Activated CD8-positive, alpha-beta T cell treated with anti-CD3 and anti-CD28 coated beads for 36 hours (primary cell): ENCODE data around the gene SLC12A3. TPM values are rescaled to one million over a fixed set of nuclear protein-coding genes. Genes with fewer than 3 reads are reported as not detected.

ENCODE experiments used
- ATAC-seq: fragments of 200-7000 bp; cut with Tn5 transposase; one replicate; pipeline ENCODE4 v1.10.0; 2021; ENCODE audit warnings: mild to moderate bottlenecking, moderate library complexity
- CTCF ChIA-PET: fragments of 350-600 bp; sonication (Branson Sonifier 250); formaldehyde crosslinking; loops from one replicate; lab custom pipeline; 2021; ENCODE audit warnings: antibody characterized with exemption; lab: Charles Lee
- POLR2A ChIA-PET: fragments of 350-600 bp; sonication (Branson Sonifier 250); formaldehyde crosslinking; loops from one replicate; lab custom pipeline; 2021; ENCODE audit warnings: antibody characterized with exemption; lab: Charles Lee
- DNase-seq: peaks from one replicate; pipeline ENCODE4 v3.0.0-alpha.2; 2020
- H3K27ac Mint-ChIP-seq: one replicate; pipeline ENCODE4 v1.8.0; 2021; ENCODE audit warnings: mild to moderate bottlenecking, mixed read lengths
- H3K27me3 Mint-ChIP-seq: one replicate; pipeline ENCODE4 v1.8.0; 2021; ENCODE audit warnings: mixed read lengths
- H3K36me3 Mint-ChIP-seq: one replicate; pipeline ENCODE4 v1.8.0; 2021; ENCODE audit warnings: low read depth, mixed read lengths
- H3K4me1 Mint-ChIP-seq: one replicate; pipeline ENCODE4 v1.8.0; 2021; ENCODE audit warnings: low read depth, mixed read lengths
- H3K4me3 Mint-ChIP-seq: one replicate; pipeline ENCODE4 v1.8.0; 2021; ENCODE audit warnings: mild to moderate bottlenecking, moderate library complexity, mixed read lengths
- H3K9me3 Mint-ChIP-seq: one replicate; pipeline ENCODE4 v1.8.0; 2021; ENCODE audit warnings: mixed read lengths
- CTCF ChIP-seq: fragments of 200-600 bp; IDR thresholded peaks from one replicate; pipeline ENCODE4 v1.8.0; 2022; ENCODE audit warnings: antibody characterized with exemption, mild to moderate bottlenecking
- intact Hi-C: fragments of 100-400 bp; cut with micrococcal nuclease; formaldehyde crosslinking; loops from one replicate; pipeline ENCODE4 v1.10.0; 2022
- total RNA-seq, 2 experiments: library from RNA; stranded (reverse); gene quantifications; one replicate each; pipeline ENCODE4 v1.2.3, GENCODE V29; 2021

SLC12A3 gene
- total RNA-seq, 2 experiments from 2014 or later: not detected

DNA sequence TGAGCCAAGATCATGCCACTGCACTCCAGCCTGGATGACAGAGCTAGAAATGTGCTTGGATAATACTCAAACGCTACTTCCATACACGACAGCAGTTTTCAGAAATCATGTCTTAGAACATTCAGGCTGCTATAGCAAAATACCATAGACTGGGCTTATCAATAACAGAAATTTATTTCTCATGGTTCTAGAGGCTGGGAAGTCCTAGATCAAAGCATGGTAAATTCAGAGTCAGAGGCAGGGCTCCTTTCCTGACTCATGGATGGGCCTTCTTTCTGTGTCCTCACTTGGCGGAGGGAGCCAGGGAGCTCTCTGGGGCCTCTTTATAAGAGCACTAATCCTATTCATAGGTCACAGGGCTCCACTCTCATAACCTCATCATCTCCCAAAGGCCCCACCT lies 42.4 kb downstream of the SLC12A3 start:
- Mint-ChIP-seq H3K27me3 (no peaks in the 10 kb centered on the region), H3K9me3 (no peaks in the 10 kb centered on the region), H3K4me3 (no peak overlapping the region), H3K4me1 (peaks cover 19% of the 10 kb centered on the region), H3K36me3 (no peaks in the 10 kb centered on the region), H3K27ac (no peak overlapping the region)
- ATAC-seq (no peak), DNase-seq (no peak)
- POLR2A ChIA-PET: interaction anchor here (1.2 kb wide), 1 partner anchor 24 kb away, joined by 3 read pairs; the partner anchor contains the start of gene HERPUD1
- intact Hi-C loops: no loop called here
- TF ChIP-seq CTCF: no peak
- CTCF ChIA-PET: no interaction called here

DNA sequence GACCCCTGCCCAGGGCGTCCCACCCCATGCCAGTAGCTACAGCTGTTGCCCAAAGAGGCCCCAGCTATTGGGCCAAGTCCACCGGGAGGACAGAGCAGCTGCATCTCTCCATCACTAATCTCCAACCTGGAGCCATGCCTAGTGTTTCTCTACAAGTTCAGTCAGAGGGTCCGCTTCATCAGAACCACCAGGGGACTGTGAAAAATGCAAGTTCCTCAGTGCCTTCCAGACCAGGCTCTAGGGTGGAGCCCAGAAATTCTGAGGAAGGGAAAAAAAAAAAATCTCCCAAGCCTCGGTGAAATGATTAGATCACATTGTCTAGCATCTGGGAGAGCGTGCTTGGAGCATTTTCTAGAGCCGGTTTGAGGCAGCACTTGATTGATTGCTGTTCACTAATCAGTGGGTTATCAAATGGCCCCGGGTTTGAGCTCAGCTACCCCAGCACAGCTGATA lies 44.5 kb downstream of the SLC12A3 start:
- Mint-ChIP-seq H3K4me1 (peaks cover 27% of the 10 kb centered on the region), H3K4me3 (no peak overlapping the region), H3K9me3 (no peaks in the 10 kb centered on the region), H3K36me3 (no peaks in the 10 kb centered on the region), H3K27ac (no peak overlapping the region), H3K27me3 (no peaks in the 10 kb centered on the region)
- POLR2A ChIA-PET: interaction anchor here (0.8 to 4.4 kb wide), 3 partner anchors 9 to 30 kb away, joined by 4 to 33 read pairs (median 10); partner anchors contain the start of gene HERPUD1
- CTCF ChIA-PET: interaction anchor here (2.7 kb wide), 1 partner anchor 42 kb away, joined by 14 read pairs; no protein-coding TSS in a partner anchor
- ATAC-seq: no peak
- no peak for TF ChIP-seq CTCF
- DNase-seq: no peak
- intact Hi-C loops: no loop called here

- intact Hi-C loops: no loop called here
- TF ChIP-seq CTCF: no peak
- Mint-ChIP-seq H3K36me3 (no peaks in the 10 kb centered on the region), H3K27me3 (no peaks in the 10 kb centered on the region), H3K9me3 (no peaks in the 10 kb centered on the region), H3K4me1 (peaks cover 27% of the 10 kb centered on the region), H3K27ac (no peak overlapping the region), H3K4me3 (no peak overlapping the region)
- DNase-seq (no peak), ATAC-seq (no peak)
- ChIA-PET CTCF (interaction anchor here (1.5 to 2.7 kb wide), 3 partner anchors 11 to 54 kb away, joined by 3 to 14 read pairs (median 5); no protein-coding TSS in a partner anchor), POLR2A (interaction anchor here (0.7 to 4.4 kb wide), 4 partner anchors 9 to 29 kb away, joined by 3 to 33 read pairs (median 7); partner anchors contain the start of gene HERPUD1)
These were observed 45.1 kb downstream of the SLC12A3 start for GRCh38 chr16:56910112-56910511.

DNA sequence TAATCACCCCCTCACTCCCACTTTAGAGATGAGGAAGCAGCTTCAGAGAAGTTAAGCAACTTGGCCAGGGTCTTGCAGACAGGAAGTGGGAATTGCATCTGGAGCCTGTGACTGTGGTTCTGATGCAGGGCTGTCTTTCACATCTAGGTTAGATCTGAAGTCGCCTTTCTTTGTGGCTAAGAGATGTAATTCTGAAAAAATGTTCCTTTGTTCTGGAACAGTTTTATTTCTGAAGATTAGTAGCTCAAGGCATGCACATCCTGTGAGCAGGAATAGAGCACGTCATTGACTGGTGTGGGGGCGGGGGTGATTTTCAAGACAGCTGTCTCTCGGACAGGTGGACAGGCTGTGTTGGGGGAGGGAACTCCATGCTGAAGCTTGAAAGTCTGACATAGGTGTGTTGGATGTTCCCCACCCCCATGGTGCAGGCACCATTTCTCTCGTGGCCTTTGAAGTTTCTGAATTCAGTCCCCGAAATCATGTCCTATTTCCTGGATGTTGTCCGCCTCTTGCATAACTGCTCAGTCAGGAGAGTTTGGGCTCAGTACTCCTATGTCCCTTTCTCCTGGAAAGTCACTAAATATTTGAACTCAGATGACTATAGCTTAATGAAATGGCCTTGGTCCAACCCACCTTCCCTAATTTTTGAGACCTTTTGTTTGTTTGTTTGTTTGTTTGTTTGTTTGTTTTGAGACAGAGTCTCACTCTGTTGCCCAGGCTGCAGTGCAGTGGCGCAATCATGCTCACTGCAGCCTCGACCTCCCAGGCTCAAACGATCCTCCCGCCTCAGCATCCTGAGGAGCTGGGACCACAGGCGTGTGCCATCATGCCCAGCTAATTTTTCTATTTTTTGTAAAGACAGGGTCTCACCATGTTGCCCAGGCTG lies 45.9 kb downstream of the SLC12A3 start:
- DNase-seq (peak; percentile 37), ATAC-seq (peak; percentile 38)
- Mint-ChIP-seq H3K36me3 (no peaks in the 10 kb centered on the region), H3K27ac (no peak overlapping the region), H3K27me3 (no peaks in the 10 kb centered on the region), H3K4me3 (no peak overlapping the region), H3K4me1 (peaks cover 27% of the 10 kb centered on the region), H3K9me3 (no peaks in the 10 kb centered on the region)
- CTCF ChIA-PET: interaction anchor here (1.2 to 2.7 kb wide), 4 partner anchors 10 to 173 kb away, joined by 3 to 14 read pairs (median 4); no protein-coding TSS in a partner anchor
- intact Hi-C loops: no loop called here
- no peak for TF ChIP-seq CTCF
- POLR2A ChIA-PET: interaction anchor here (0.7 to 4.4 kb wide), 3 partner anchors 11 to 28 kb away, joined by 3 to 33 read pairs (median 10); partner anchors contain the start of gene HERPUD1
